ENCODE results near the gene HGD. TPM values are rescaled to one million over a fixed set of nuclear protein-coding genes. Genes with fewer than 3 reads are reported as not detected.

Gene HGD
- total and polyA plus RNA-seq, 2 of the 13 experiments (the other 11 are each of a cell fraction or from before 2014, with no cell fraction given): 265 to 398 TPM

DNA sequence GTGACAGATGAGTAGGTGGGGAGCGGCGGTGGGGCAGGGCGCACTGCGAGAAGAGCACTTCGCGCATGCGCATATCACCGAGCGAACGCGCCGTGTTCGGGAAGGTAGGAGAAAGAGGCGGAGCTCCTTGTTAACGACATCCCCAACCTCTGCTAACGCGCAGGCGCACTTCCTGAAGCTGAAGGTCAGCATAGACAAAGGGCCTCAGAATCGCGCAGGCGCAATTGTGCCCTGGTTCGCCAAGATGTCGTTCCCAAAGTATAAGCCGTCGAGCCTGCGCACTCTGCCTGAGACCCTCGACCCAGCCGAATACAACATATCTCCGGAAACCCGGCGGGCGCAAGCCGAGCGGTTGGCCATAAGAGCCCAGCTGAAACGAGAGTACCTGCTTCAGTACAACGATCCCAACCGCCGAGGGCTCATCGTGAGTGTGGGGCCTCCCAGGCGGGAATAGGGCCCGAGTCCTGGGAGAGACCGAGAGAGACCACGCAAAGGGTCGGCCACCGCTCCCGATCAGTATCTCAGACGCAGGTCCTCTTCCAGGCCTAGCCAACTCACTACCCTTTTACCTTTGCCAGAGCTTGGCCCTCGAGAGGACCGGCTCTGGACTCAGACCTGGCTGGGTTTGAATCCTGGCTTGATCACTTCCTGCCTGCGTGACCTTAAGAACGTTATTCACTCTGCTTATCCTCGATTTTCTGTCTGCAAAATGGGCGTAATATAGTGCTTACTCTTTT, 85.8 kb downstream of the HGD start, which contains the start of gene NDUFB4 (continued):
- no peak for TF ChIP-seq ZNF512 (CRISPR knock-in tag; IDR thresholded peaks at IDR 0.05)
- TF ChIP-seq HOXA3 (CRISPR knock-in tag; IDR thresholded peaks at IDR 0.05): peak; percentile 38; the same call in 1 of the 2 replicates
- no peak for TF ChIP-seq ZFYVE20 (CRISPR knock-in tag; IDR thresholded peaks at IDR 0.05; ENCODE audit: borderline replicate concordance, low read depth)
- TF ChIP-seq FOXK1 (CRISPR knock-in tag; IDR thresholded peaks at IDR 0.05; ENCODE audit: borderline replicate concordance, low read depth): peak; percentile 14; the same call in 1 of the 2 replicates
- no peak for TF ChIP-seq ZNF549 (CRISPR knock-in tag; IDR thresholded peaks at IDR 0.05)
- TF ChIP-seq ZNF281 (CRISPR knock-in tag; IDR thresholded peaks at IDR 0.05; ENCODE audit: borderline replicate concordance): no peak
- TF ChIP-seq SCMH1 (CRISPR knock-in tag; IDR thresholded peaks at IDR 0.05; ENCODE audit: borderline replicate concordance): no peak
- no peak for TF ChIP-seq HDAC6 (IDR thresholded peaks at IDR 0.05; ENCODE audit: low read depth, low read length)
- no peak for TF ChIP-seq RFXAP (CRISPR knock-in tag; IDR thresholded peaks at IDR 0.05; ENCODE audit: borderline replicate concordance)
- no peak for TF ChIP-seq ZNF749 (CRISPR knock-in tag; IDR thresholded peaks at IDR 0.05; ENCODE audit: borderline replicate concordance)
- TF ChIP-seq ARHGAP35 (CRISPR knock-in tag; IDR thresholded peaks at IDR 0.05; ENCODE audit: borderline replicate concordance): 0 out of 2 replicates have a peak, but pooled peaks have one; percentile 90
- TF ChIP-seq MLXIP (CRISPR knock-in tag; IDR thresholded peaks at IDR 0.05; ENCODE audit: borderline replicate concordance): no peak
- TF ChIP-seq CEBPG (CRISPR knock-in tag; IDR thresholded peaks at IDR 0.05): no peak
- TF ChIP-seq GTF3A (CRISPR knock-in tag; conservative IDR thresholded peaks at IDR 0.05): no peak
- TF ChIP-seq ZNF260 (CRISPR knock-in tag; IDR thresholded peaks at IDR 0.05; ENCODE audit: borderline replicate concordance, low read depth): no peak
- no peak for TF ChIP-seq PRDM15 (CRISPR knock-in tag; IDR thresholded peaks at IDR 0.05)
- peak; percentile 52; the same call in 1 of the 2 replicates for TF ChIP-seq KDM3A (CRISPR knock-in tag; IDR thresholded peaks at IDR 0.05; ENCODE audit: low read depth)

All from HepG2 (cell line).